GM19467 (cell line): ENCODE results near the gene COX6B1.
"Not testable (repeated sequence)": the region's sequence is repeated elsewhere in the genome, so short reads cannot be mapped to it uniquely, and the experiment has no call there.

ENCODE experiments used
- ATAC-seq: cut with Tn5 transposase; IDR thresholded peaks from one replicate; pipeline ENCODE4 v1.9.1; 2021; ENCODE audit warnings: mild to moderate bottlenecking, moderate library complexity; ENCODE audit not compliant: unreplicated experiment

The COX6B1 gene

GRCh38 chr19:35648017-35648961 is at the start of gene COX6B1:
TSS of gene COX6B1 (plus strand) at chr19:35648323. CDS start at chr19:35651244, 2,921 bp downstream.
- ATAC-seq = no peak

DNA sequence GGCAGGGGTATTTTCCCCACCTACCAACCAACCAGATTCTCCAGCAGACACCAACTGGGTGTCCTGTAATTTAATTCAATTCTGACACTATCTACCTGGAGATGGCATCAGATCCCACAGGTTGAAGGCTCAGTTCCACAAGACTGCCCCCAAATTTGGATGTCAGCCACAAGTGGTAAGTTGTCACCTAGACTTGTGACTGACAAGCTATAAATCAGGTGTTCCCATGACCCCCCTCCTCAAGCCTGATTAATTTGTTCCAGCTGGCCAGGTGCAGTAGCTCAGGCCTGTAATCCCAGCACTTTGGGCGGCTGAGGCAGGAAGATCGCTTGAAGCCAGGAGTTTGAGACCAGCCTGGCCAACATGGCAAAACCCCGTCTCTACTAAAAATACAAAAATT is 46.2 kb upstream of the COX6B1 start:
- no peak for ATAC-seq

GRCh38 chr19:35604436-35604835 is 43.7 kb upstream of the COX6B1 start:
- not testable (repeated sequence) for ATAC-seq

DNA sequence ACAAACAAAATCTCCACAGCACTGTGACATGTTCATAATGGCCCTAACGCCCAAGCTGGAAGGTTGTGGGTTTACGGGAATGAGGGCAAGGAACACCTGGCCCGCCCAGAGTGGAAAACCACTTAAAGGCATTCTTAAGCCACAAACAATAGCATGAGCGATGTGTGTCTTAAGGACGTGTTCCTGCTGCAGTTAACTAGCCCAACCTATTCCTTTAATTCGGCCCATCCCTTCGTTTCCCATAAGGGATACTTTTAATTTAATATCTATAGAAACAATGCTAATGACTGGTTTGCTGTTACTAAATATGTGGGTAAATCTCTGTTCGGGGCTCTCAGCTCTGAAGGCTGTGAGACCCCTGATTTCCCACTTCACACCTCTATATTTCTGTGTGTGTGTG is 41.0 kb upstream of the COX6B1 start:
- ATAC-seq = not testable (repeated sequence)

DNA sequence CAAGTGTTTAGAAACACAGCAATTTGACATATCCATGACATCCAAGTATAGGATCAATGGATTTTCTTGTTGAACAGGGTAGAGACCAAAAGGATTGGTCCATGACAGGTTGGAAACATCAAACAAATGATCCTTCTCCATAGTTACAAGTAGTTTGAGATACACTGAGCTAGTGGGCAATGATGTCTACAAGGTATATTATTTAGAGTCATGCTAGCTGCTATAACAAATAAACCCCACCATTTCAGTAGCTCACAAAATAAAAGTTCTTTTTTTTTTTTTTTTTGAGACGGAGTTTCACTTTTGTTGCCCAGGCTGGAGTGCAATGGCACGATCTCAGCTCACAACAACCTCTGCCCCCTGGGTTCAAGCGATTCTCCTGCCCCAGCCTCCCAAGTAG is 40.5 kb upstream of the COX6B1 start:
- no peak for ATAC-seq

DNA sequence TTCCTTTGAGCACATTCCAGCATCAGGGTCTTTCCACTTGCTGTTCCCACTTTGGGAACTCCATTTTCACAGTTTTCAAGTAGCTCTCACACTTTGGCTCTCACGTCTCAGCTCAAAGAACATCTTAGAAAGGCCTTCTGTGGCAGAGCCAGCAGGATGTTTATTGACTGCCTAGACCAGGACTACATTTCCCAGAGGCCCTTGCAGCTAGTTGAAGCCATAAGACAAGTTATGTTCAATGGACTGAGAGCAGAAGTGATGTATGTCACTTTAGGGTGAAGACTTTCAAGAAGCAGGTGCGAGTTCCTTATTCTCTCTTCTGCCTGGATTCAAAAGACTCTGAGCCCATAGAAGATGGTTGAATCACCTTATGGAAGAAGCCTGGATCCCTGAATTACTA is 39.9 kb upstream of the COX6B1 start:
- no peak for ATAC-seq

- ATAC-seq = no peak
Measured at GRCh38 chr19:35609851-35610353, 38.2 kb upstream of the COX6B1 start.

DNA sequence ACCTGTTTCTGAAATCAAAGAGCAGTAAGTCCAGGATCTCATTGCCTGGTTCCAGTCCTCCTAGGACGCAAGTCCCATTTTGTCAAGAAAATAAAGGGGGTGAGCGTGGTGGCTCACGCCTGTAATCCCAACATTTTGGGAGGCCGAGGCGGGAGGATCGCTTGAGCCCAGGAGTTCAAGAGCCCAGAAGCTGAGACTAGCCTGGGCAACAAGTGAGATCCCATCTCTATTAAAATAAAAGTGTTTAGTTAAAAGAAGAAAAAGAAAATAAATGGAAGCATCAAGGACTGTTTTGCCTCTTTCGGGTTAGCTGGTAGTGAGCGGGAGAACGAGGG is 35.9 kb upstream of the COX6B1 start:
- ATAC-seq = no peak

DNA sequence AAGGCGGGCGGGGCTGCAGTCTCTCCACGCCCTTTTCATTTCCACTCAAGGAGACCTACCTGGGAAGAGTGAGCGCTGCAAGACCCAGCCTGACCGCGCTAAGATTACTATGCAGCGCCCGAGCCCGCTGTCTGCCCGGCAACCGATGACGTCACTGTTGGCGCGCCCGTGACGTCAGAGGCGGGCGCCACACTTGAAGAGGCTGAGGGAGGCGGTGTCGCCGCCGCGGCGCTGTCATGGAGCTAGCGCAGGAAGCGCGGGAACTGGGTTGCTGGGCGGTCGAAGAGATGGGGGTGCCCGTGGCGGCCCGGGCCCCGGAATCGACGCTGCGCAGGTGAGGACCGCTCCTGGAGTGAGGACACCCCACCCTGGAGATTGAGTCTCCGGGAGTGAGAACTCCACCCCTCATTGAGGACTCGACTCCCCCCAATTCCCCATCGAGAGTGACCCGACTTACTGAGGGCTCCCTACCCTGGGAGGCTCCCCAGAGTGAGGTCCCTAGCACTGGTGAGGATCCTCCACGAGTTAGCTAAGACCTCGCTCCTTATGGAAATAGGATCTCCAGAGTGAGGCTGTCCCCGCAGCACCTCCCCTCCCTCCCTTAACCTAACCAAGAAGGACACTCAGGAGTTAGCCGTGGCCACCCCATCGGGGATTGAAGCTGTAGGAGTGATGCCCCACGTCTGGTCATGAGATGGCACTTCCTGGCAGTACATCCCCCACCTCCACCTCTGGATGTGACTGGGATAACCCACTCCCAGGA is 35.4 kb upstream of the COX6B1 start, which contains the start of gene HAUS5:
HAUS5 (plus strand) TSS at position 177 of the 763 bp plus-strand sequence; CDS start at position 237, 60 bp downstream.
- peak; percentile 59 for ATAC-seq

DNA sequence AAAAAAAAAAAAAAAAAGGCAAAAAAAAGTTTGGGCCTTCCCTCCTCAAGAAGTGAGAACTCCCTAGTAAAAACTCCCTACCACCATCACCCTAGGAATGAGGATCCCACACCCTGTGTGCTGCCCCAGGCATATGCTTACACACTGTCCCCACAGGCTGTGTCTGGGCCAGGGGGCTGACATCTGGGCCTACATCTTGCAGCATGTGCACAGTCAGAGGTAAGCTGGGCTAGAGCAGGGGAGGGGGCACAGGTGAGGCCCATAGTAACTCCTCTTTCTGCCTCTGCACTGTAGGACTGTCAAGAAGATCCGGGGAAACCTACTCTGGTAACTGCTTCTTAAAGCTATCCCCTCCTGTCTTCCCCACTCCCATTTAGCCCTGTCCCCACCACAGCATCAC is 34.5 kb upstream of the COX6B1 start:
- no peak for ATAC-seq

DNA sequence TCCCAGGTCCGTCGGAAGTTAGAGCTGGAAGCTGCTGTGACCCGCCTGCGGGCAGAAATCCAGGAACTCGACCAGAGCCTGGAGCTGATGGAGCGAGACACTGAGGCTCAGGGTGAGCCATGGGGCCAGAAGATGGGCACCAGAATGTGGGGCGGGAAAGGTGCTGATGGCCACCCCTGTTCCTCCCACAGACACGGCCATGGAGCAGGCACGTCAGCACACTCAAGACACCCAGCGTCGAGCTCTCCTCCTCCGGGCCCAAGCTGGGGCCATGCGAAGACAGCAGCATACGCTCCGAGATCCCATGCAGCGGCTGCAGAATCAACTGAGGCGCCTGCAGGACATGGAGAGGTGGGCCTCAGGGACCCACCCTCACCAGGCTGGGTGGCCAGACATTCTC is 33.1 kb upstream of the COX6B1 start:
- no peak for ATAC-seq

DNA sequence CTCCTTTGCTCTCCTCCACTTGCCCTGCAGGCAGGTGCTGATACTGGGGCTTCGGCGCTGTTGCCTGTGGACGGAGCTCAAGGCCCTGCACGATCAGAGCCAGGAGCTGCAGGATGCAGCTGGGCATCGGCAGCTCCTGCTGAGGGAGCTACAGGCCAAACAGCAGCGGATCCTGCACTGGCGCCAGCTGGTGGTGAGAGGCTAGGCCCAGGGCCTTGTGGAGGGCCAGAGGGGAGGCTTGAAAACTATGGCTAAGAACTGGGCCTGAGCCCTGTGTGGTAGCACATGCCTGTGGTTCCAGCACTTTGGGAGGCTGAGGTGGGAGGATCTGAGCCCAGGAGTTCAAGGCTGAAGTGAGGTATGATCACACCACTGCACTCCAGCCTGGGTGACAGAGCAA is 29.3 kb upstream of the COX6B1 start:
- ATAC-seq = no peak

GRCh38 chr19:35619290-35619923 is 28.7 kb upstream of the COX6B1 start:
- no peak for ATAC-seq

GRCh38 chr19:35620001-35620400 is 28.1 kb upstream of the COX6B1 start:
- ATAC-seq = no peak

DNA sequence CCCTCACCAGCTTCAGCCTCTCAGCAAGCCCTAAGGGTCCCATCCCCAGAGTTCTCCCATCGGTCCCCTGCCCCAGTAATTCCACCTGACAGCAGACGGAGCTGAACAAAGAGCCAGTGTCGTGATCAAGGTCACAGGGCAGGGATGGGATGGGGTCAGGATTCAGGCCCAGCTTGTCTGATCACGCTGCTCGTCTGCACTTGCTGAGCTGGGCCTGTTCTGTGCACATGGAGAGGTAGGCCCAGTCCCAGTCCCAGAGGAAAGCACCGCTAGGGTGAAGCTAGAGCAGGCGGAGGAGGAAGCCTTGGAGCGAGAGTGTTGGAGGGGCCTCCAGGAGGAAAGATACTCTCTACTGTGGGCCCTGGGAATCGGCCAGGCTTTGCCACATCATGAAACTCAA is 26.4 kb upstream of the COX6B1 start:
- no peak for ATAC-seq

GRCh38 chr19:35622750-35623149 is 25.4 kb upstream of the COX6B1 start:
- ATAC-seq = no peak

GRCh38 chr19:35623327-35624010 is 24.7 kb upstream of the COX6B1 start:
- no peak for ATAC-seq

- no peak for ATAC-seq
Measured at GRCh38 chr19:35628264-35628564, 19.9 kb upstream of the COX6B1 start.

- peak; percentile 88 for ATAC-seq
Measured at GRCh38 chr19:35628565-35629331, 19.4 kb upstream of the COX6B1 start, which contains the start of gene RBM42. TSS of gene RBM42 (plus strand) at chr19:35629036. CDS start at chr19:35629154, 118 bp downstream.

DNA sequence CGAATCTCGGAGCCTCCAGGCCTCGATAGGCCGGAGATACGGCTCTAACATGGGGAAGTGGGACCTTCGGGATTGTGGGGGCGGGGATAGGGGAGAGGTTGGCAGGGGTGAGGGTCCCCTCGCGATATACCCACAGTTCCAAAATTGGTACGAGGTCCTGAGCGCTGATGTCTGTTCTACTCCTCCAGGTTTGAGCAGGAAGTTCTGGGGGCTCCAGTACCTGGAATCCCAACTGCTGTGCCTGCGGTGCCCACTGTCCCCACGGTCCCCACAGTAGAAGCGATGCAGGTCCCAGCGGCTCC is 18.8 kb upstream of the COX6B1 start:
- peak; percentile 11 for ATAC-seq
